ENCODE data around the gene ZMYND8.
A peak's percentile ranks its signal among the peaks of the same experiment; 100 is the strongest.
"Not testable (repeated sequence)": the region's sequence is repeated elsewhere in the genome, so short reads cannot be mapped to it uniquely, and the experiment has no call there.

ZMYND8 gene

DNA sequence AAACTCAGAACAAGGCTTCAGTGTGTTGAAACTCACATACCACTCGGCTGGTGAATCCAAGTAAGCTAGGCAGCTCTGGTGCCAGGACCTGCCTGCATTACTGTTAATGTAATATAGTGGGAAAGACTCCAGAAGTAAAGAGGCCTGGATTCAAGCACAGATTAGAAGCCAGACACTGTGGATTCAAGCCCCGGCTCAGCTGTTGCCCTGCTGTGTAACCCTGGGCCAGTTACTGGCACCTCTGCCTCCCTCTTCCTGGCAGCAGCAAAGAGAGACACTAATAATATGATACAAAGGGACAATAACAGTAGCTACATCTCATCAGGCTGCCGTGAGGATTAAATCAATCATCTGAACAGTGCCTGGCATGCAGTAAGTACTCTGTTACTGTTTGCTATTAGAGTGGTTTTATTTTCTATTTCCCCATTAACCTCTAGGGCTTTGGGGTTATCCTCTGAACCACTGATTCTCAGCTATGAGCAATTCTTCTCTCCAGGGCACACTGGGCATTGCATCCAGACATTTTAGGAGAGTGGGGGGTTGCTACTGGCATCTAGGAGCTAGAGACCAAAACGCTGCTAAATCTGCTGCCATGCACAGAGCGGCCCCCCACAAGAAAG lies 92.9 kb downstream of the ZMYND8 start:
- DNase-seq = no peak

DNA sequence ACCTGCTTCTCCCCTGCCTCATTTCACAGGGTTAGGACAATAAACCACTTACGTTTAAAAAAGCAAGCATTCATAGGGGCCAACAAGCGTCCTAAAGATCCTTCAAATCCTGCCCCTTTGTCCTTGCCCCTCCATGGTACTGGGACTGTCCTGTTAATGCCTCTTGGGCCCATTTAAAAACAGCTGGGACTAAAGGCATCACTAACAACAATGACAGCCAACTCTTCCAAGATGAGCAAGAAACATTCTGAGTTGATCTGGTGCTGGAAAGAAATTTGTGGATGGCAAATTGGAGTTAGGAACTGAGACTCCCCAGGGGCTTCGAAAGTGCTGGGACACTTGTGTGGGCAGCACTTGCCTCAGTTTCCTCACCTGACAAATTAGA lies 93.4 kb downstream of the ZMYND8 start:
- no peak for DNase-seq

DNA sequence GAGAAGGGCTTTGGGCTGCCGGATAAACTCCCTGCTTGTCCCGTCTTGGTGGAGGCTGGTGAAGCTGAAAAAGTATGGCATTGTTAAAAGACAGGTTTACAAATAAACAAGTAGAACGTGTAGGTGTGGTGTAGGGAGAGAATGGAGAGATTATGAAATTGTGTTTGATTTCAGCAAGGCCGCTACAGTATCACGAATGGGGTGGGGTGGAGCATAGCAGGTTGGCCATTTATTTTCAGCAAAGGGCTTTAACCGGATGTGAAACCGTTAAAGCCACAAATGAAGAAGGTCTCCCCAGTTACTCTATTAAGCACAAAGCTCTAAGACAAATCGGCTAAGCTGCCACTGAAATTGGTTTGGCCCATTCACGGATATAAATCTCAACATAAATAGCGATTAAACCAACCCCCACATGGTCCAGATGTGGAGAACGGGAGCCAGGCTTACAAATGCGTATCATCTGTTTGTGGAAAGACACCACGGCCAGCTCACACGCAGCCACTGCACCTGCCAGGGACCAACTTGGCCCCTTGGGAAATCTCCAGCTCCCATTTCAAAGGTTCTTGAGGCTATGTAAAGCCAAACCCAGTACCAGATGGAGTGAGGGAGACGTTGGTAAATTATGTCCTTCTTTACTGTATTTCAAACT lies 94.0 kb downstream of the ZMYND8 start:
- peak; percentile 27 to 74 for DNase-seq

DNA sequence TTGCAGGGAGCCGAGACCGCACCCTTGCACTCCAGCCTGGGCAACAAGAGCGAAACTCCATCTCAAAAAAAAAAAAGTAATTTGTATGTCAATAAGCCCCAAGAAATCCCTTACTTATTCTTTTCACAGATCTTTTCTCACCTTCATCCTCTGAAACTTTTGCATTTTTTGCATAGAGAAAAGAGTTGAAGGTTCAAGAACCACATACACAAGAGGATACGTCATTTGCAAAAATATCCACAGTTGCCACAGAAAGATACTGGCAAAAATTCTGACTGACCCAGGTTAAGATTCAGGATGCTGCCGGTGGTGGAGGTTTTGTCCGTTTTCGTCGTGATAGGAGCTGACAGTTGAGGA lies 94.5 kb downstream of the ZMYND8 start:
- no peak for DNase-seq

DNA sequence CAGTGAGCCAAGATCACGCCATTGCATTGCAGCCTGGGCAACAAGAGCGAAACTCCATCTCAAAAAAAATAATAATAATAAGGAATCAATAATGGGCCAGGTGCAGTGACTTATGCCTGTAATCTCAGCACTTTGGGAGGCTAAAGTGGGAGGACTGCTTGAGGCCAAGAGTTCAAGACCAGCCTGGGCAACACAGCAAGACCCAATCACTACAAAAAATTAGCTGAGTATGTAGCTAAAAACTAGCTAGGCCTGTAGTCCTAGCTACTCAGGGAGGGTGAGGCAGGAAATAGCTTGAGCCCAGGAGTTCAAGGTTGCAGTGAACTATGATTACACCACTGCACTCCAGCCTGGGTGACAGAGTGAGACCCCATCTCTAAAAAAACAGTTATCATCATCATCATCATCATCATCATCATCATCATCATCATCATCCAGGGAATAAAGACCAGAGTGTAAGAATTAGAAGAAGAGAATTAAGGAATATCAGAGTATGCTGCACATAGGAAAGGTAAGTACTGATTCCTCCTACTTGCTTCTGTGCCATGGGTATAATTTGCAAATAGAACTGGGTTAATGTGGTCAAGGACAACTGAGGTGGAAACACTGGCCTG lies 95.2 kb downstream of the ZMYND8 start:
- not testable (repeated sequence) for DNase-seq

DNA sequence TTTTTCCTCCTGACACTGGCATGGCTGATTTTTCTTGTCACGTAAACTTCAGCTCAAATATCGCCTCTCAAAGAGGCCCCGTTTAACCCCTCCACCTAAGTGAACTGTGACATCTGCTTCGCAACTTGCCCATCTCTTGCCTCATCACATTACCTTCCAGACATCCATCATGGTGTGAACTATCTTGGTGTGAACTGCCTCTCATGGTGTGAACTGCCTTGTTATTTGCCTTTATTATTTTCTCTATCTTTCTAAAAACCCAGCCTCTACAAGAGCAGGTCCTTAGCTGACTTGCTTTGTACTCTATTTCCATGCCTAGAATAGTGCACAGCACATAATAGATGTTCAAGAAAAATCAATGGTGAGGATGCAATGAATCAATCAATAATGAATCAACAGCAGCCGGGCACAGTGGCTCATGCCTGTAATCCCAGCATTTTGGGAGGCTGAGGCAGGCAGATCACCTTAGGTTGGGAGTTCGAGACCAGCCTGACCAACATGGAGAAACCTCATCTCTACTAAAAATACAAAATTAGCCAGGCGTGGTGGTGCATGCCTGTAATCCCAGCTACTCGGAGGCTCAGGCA lies 95.9 kb downstream of the ZMYND8 start:
- not testable (repeated sequence) for DNase-seq

DNA sequence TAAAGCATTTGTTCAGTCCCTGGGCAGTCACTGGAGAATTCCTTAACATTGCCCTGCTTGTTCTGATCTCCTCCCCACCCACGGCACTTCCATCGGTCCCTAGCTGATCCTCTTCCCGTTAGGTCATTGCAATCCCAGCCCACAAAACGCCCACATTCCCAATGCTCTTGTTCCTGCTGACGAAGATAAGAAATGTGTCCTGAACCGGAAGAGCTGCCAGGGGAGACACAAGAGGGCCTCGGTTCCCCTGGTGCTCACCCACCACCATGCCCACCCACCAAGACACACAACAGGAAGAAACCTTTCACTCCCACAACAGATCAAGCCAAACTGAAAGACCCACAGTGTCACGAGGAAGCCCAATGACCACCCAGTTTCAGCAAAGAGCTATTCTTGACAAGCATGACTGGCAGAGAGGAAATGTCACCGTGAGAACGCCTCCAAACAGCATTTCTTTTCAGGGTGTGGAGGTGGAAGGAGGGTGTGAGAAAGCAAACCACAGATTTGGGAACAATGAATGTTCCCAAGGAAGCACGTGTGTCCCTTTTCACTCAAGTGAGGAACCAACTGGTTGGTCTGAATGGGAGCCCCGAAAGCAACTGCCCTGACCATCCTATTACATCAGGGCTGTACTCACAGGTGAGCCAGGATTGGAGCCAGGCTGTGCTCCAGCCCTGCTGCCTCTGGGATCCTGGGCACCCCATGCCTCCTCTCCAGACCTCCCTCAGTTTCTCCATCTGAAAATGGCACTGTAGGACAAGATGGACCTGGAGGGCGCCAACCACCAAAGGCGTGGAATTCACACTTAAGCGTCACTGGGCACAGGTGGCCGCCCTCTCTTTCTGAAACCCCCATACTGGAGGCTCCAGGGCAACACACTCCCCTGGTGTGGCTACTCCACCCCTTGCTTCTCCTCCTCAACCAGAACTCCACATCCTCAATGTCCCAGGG lies 97.5 kb downstream of the ZMYND8 start:
- no peak for DNase-seq

DNA sequence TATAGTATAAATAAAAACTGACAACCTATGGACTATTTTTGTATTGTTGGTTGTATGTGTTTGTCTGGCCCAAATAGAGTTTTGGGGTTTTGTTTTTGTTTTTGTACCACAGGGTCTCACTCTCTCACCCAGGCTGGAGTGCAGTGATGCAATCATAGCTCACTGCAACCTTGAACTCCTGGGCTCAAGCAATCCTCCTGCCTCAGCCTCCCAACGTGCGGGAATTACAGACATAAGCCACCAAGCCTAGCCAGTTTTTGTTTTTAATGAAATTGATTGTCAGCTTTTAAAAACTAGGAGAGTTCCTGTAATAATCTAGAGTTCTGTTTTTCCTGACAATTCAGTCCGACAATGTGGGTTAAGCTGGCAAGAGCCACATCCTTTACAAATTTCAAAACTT lies 98.7 kb downstream of the ZMYND8 start:
- no peak for DNase-seq

DNA sequence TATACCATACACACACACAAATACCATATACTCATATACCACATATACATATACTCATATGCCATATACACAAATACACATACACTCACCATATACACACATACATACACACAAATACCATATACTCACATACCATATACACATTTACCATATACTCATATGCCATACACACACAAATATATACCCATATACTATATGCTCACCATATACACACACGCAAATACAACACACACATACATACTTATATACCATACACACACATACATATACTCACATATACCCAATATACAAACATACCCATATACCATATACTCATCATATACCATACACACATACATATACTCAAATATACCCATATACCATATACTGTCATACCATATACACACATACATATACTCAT lies 99.2 kb downstream of the ZMYND8 start:
- DNase-seq = no peak

DNA sequence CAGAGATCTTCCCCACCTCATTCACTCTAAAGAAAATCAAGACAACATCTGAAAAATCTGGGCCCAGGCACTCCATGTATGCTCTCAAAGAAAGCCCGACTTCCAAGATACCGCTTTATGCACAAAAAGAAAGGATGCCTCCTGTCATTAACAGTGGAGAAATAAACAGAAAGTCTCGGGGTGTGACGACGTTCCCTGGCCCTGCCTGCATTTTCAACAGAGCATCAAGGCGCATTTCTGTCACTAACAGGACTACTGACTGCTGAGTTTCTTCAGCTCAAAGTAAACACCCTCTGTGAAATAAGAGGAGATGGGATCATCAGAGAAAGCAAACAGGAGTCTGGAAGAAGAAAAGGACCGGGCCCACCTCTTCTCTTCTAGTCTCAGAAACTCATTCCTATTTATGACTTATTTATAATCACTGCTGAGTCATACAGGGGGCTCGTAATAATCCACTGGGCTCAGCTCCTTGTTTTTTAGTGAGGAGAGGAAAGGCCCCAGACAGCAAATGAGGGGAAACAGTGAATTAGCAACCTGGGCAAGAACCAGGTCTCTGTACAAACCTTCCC lies 99.7 kb downstream of the ZMYND8 start:
- DNase-seq = no peak

DNA sequence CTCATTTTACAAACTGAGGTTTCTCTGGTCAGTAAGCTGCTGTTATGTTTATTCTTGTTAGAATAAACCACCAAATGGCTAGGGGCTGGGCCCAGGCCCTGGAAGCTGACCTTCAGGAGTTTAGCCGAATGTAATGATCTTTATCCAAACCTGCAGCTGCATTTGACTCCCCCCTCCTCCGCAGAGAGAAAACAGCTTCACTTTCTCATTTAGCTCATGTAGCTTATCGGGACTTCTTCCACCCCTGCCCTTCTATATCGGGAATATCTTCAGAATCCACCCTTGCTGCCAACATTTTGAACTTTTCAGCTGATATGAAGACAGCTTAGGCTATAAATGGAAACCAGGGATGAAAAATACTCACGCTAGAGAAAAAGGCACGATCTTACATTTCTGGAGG lies 102.6 kb downstream of the ZMYND8 start:
- DNase-seq = no peak

DNA sequence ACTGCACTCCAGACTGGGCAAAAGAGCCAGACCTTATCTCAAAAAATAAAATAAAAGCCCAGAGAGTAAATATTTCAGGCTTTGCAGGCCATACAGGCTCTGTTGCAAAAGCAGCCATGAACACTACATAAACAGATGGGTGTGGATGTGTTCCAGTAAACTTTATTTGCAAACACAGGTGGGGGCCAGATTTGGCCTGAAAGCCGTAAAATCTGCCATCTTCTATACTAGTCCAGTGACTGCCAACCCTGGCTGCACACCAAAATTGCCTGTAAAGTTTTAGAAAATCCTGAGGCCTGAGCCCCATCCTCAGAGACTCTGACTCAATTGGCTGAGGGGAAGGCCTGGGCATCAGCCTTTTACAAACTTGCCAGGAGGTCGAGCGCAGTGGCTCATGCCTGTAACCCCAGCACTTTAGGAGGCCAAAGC lies 103.6 kb downstream of the ZMYND8 start:
- DNase-seq = no peak

DNA sequence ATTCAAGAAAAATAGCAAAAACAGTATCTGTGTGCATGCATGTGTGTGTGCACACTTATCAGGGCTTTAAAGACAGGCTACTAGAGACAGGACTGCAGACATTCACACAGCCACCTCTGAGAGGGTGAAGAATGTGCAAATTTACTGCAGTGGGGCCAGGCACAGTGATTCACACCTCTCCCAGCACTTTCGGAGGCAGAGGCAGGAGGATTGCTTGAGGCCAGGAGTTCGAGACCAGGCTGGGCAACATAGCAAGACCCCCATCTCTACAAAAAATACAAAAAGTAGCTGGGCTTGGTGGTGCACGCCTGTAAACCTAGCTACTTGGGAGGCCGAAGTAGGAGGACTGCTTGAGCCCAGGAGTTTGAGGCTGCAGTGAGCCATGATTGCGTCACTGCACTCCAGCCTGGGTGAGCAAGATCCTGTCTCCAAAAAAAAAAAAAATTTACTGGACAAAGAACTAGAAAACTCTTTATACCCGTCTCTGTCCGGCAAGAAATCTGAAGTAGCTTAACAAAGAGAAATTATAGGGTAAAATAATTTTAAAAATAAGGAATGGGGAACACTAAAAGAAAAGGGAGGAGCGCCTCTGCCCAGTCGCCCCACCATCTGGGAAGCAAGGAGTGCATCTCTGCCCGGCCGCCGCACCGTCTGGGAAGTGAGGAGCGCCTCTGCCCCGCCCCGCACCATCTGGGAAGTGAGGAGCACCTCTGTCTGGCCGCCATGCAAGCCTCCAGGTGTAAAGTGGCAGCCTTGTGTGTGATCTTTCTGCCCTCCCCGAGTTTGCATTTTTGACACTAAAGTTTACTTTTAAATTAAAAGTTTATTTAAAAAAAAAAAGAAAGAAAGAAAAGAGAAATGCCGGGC lies 105.1 kb downstream of the ZMYND8 start:
- no peak for DNase-seq

DNA sequence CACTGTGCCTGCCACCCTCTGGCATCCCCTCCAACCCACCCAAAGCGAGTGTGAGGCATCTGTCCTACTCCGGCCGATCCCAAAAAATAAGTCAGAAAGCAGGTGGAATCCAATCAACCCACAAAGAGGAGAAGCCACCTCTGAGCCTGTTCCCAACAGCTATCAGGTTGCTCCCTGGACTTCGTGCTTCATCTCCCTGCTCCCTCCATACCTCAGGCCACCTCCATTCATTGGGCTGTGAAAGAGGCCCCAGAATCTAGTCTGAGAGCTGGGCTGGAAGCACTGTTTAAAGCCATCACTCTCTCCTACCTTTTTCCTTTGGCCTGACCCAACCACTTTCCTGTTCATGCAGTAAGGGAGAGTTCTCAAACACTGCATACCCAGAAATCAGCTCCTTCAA lies 106.1 kb downstream of the ZMYND8 start:
- DNase-seq = no peak

DNA sequence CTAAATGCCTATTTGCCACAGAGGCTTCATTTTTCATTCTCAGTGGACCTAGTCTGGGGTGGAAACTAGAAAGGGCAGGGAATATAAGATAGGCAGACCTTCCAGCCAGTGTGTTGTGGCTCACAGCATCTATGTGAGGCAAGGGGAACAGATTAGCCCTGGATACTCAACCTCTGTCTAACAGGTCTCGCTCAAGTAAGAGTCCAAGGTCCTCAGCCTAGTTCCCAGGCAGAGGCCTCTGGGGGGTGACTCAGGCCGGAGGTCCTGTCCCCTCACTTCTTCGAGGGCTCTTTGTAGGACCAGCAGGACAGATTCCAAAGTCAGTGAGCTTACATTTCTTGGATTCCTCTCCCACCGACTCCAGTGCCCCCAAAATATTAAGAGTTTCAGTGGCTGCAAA lies 106.6 kb downstream of the ZMYND8 start:
- DNase-seq = no peak

DNA sequence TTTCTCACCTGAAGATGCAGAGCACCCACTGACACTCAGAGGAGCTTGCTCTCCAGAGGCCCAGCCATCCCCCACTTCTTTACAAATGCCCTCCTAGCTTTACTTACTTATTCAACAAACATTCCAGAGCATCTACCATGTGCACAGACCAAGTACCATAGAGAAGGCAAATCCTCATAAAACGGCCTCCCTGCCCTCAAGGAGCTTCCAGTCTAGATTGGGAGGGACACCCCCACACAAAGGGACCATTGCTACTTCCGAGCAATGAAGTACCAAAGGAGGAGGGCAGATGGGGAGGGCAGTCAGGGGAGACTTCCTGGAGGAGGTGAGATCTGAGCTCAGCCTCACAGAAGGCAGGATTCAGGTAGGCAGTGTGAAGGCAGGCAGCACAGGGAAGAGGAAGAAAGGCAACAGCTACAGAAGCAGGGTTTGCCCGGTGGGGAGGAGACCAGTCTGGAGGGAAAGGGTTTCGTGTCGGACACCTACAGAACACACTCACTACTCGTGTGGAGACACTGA lies 108.0 kb downstream of the ZMYND8 start:
- DNase-seq = no peak

DNA sequence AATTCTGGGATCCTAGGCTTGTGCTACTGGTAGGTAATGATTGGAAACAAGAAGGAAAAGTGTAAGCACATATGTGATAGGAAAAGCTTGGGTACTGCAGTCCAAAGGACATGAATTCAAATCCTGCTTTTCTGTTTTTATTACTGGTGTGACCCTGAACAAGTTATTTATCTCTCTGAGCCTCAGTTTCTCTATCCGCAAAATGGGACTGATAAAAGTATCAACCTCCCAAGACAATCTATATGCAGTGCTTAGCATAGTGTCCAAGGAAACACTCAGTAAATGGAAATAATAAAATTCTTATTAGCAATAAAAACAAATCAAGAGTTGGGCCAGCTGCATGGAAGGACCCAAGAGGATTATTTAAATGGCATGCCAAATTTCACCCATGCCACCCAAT lies 108.5 kb downstream of the ZMYND8 start:
- DNase-seq = no peak

DNA sequence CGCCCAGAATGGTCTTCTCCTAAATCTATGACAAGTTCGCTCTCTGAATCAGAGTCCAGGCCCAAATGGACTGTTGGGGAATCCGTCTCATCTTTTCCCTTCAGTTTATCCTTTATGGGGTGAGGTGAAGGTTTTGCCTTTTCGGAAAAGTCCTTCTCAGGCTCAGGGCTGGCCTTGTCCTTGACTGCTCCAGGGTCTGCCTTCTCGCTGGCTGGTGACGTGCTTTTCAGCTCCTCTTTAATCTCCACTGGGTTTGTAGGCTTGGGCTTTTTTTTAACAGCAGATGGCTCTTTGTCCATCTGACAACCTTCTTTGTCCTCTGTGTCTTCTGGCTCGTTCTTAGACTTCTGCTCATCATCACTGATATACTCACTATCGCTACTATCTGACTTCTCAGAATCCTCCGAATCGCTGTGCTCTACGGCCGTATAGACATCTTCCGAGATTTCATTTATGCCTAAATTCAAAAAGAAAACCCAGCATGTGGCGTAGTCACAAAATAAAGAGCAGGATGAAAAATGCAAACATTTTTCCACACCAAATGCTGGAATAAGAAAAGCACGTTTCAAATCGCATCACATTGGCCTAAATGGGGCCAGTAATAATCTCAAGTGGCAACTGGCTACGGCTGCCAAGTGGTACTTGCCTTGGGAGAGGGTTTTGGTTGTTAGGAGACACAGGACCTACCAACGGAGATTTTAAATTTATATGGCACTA lies 110.3 kb downstream of the ZMYND8 start:
- DNase-seq = no peak

DNA sequence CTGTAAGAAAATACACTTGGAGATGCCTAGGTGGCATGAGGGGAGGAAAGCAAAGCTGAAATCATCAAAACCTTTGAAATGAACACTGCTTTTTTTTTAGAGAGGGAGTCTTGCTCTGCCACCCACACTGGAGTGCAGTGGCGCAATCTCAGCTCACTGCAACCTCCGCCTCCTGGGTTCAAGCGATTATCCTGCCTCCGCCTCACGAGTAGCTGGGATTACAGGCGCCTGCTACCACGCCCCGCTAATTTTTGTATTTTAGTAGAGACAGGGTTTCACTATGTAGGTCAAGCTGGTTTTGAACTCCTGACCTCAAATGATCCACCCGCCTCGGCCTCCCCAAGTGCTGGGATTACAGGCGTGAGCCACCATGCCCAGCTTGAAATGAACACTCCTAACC lies 111.3 kb downstream of the ZMYND8 start:
- DNase-seq = not testable (repeated sequence)

DNA sequence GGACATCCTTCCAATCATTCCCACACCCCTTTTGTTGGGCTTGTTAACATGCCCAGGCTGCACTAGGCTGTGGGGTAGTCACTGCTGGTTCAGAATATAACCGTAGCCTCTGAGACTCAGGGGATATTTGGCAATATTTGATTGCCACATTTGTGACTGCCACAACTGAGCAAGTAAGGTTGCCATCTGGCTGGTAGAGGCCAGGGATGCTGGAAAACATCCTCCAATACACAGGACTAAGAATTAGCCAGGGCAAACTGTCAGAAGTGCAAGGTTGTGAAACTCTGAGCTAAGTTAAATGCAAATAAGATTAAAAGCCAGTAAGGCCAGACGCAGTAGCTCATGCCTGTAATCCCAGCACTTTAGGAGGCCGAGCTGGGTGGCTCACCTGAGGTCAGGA lies 112.0 kb downstream of the ZMYND8 start:
- peak in 1 of 2 experiments; percentile 5 for DNase-seq

Measured in NCI-H526 (cell line).